ENCODE data around the gene FAM83E.

FAM83E gene

GRCh38 chr19:48603001-48603400, 11.9 kb downstream of the FAM83E start:
- Histone ChIP-seq H3K79me2 (ENCODE audit: insufficient read depth, low read length) (no peaks in the 10 kb centered on the region), H3K4me2 (ENCODE audit: low read depth, low read length, poor library complexity, severe bottlenecking) (no peak overlapping the region), H3K9ac (ENCODE audit: low read length) (no peak overlapping the region), H2AFZ (ENCODE audit: low read depth, low read length, severe bottlenecking) (no peak overlapping the region), H3K9me2 (replicated peaks; ENCODE audit: insufficient read depth, low read length) (no peaks in the 10 kb centered on the region), H3F3A (ENCODE audit: insufficient read depth) (no peaks in the 10 kb centered on the region), H3K27me3 (ENCODE audit: low read length) (no peaks in the 10 kb centered on the region), H3K9me3 (ENCODE audit: insufficient read depth, low read length) (no peaks in the 10 kb centered on the region), H3K4me3 (ENCODE audit: insufficient read depth, low read length, poor library complexity, severe bottlenecking) (no peak overlapping the region), H4K20me1 (ENCODE audit: low read depth, low read length) (no peaks in the 10 kb centered on the region), H3K27ac (ENCODE audit: low read depth, low read length) (no peak overlapping the region), H3K36me3 (ENCODE audit: low read length) (no peaks in the 10 kb centered on the region)
- no peak for TF ChIP-seq CTCF (IDR thresholded peaks at IDR 0.05; ENCODE audit: insufficient read depth, low read length, poor library complexity, severe bottlenecking)
- TF ChIP-seq EZH2phosphoT487 (conservative IDR thresholded peaks at IDR 0.05; ENCODE audit: low read length) = no peak

GRCh38 chr19:48600679-48601417, 14.0 kb downstream of the FAM83E start:
- no peaks in the 10 kb centered on the region for H4K20me1 ChIP-seq (ENCODE audit: low read depth, low read length)
- no peaks in the 10 kb centered on the region for H3K27me3 ChIP-seq (ENCODE audit: low read length)
- no peaks in the 10 kb centered on the region for H3K36me3 ChIP-seq (ENCODE audit: low read length)
- H3K9me2 ChIP-seq (replicated peaks; ENCODE audit: insufficient read depth, low read length) = no peaks in the 10 kb centered on the region
- H3K9ac ChIP-seq (ENCODE audit: low read length) = no peak overlapping the region
- no peak overlapping the region for H3K4me2 ChIP-seq (ENCODE audit: low read depth, low read length, poor library complexity, severe bottlenecking)
- H3F3A ChIP-seq (ENCODE audit: insufficient read depth) = no peaks in the 10 kb centered on the region
- H3K9me3 ChIP-seq (ENCODE audit: insufficient read depth, low read length) = no peaks in the 10 kb centered on the region
- no peak overlapping the region for H2AFZ ChIP-seq (ENCODE audit: low read depth, low read length, severe bottlenecking)
- H3K27ac ChIP-seq (ENCODE audit: low read depth, low read length) = no peak overlapping the region
- no peak overlapping the region for H3K4me3 ChIP-seq (ENCODE audit: insufficient read depth, low read length, poor library complexity, severe bottlenecking)
- H3K79me2 ChIP-seq (ENCODE audit: insufficient read depth, low read length) = no peaks in the 10 kb centered on the region
- TF ChIP-seq EZH2phosphoT487 (conservative IDR thresholded peaks at IDR 0.05; ENCODE audit: low read length) (no peak), CTCF (IDR thresholded peaks at IDR 0.05; ENCODE audit: insufficient read depth, low read length, poor library complexity, severe bottlenecking) (no peak)

DNA sequence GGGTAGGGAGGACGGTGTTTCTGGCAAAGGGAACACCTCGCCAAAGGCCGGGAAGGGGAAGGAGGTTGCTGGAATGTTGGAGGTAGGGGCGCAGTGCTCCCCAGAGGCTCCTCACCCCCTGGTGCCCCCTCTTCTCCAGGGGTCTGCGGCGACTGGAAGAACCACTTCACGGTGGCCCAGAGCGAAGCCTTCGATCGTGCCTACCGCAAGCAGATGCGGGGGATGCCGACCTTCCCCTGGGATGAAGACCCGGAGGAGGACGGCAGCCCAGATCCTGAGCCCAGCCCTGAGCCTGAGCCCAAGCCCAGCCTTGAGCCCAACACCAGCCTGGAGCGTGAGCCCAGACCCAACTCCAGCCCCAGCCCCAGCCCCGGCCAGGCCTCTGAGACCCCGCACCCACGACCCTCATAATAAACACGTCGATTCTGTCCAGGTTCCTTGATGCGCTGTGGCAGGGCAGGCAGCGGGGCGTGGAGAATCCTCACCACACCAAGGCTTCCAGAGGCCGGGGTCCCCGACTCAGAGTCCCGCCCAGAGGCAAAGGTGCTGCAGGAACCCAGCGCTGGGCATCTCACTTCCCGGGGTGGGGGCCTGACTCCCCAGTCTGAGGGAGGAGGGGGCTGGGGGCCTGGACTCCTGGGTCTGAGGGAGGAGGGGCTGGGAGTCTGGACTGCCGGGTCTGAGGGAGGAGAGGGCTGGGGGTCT, 15.7 kb downstream of the FAM83E start:
- Histone ChIP-seq H3K27ac (ENCODE audit: low read depth, low read length) (no peak overlapping the region), H3F3A (ENCODE audit: insufficient read depth) (no peaks in the 10 kb centered on the region), H3K4me2 (ENCODE audit: low read depth, low read length, poor library complexity, severe bottlenecking) (no peak overlapping the region), H3K9me2 (replicated peaks; ENCODE audit: insufficient read depth, low read length) (no peaks in the 10 kb centered on the region), H2AFZ (ENCODE audit: low read depth, low read length, severe bottlenecking) (no peak overlapping the region), H3K4me3 (ENCODE audit: insufficient read depth, low read length, poor library complexity, severe bottlenecking) (no peak overlapping the region), H4K20me1 (ENCODE audit: low read depth, low read length) (no peaks in the 10 kb centered on the region), H3K9me3 (ENCODE audit: insufficient read depth, low read length) (no peaks in the 10 kb centered on the region), H3K79me2 (ENCODE audit: insufficient read depth, low read length) (no peaks in the 10 kb centered on the region), H3K27me3 (ENCODE audit: low read length) (no peaks in the 10 kb centered on the region), H3K36me3 (ENCODE audit: low read length) (no peaks in the 10 kb centered on the region), H3K9ac (ENCODE audit: low read length) (no peak overlapping the region)
- TF ChIP-seq EZH2phosphoT487 (conservative IDR thresholded peaks at IDR 0.05; ENCODE audit: low read length) (no peak), CTCF (IDR thresholded peaks at IDR 0.05; ENCODE audit: insufficient read depth, low read length, poor library complexity, severe bottlenecking) (no peak)
